ENCODE results near the gene PPIG. TPM values are rescaled to one million over a fixed set of nuclear protein-coding genes. Genes with fewer than 3 reads are reported as not detected.

Gene PPIG
- total and polyA plus RNA-seq, 9 of the 15 experiments (the other 6 are each of a cell fraction or from before 2014, with no cell fraction given): 52.5 to 166 (median 124) TPM

- no peak for TF ChIP-seq BRF2 (IDR thresholded peaks at IDR 0.05; ENCODE audit: borderline replicate concordance, insufficient read depth, insufficient read length)
- no peak for TF ChIP-seq ZNF655 (CRISPR knock-in tag; IDR thresholded peaks at IDR 0.05)
- peak; percentile 78 for TF ChIP-seq EHMT2 (IDR thresholded peaks at IDR 0.05)
- no peak for TF ChIP-seq MTA2 (IDR thresholded peaks at IDR 0.05; ENCODE audit: low read depth)
- peak; percentile 98 to 99 for TF ChIP-seq TRIM24 (IDR thresholded peaks at IDR 0.05)
- TF ChIP-seq ATF3 (IDR thresholded peaks at IDR 0.05): peak; percentile 96
- peak; percentile 94 for TF ChIP-seq ATF3 (CRISPR knock-in tag; conservative IDR thresholded peaks at IDR 0.05)
- no peak for TF ChIP-seq RBM17 (IDR thresholded peaks at IDR 0.05; ENCODE audit: borderline replicate concordance, low read depth, low read length)
- TF ChIP-seq USF2 (CRISPR knock-in tag; IDR thresholded peaks at IDR 0.05): no peak
- TF ChIP-seq ILK (tag; IDR thresholded peaks at IDR 0.05; ENCODE audit: borderline replicate concordance, low read depth): no peak
- no peak for TF ChIP-seq HDGF (IDR thresholded peaks at IDR 0.05)
- no peak for TF ChIP-seq U2AF2 (optimal IDR thresholded peaks at IDR 0.05; ENCODE audit: low read depth, low read length)
- TF ChIP-seq FOXK2 (conservative IDR thresholded peaks at IDR 0.05 in 1 of 2, IDR thresholded peaks at IDR 0.05 in 1 of 2; ENCODE audit: low read depth in 2 of 2): peak; percentile 81 to 89
- peak; percentile 75 to 96 for TF ChIP-seq TBL1XR1 (IDR thresholded peaks at IDR 0.05; ENCODE audit: low read length in 2 of 2)
- no peak for TF ChIP-seq ZNF23 (CRISPR knock-in tag; IDR thresholded peaks at IDR 0.05)
- TF ChIP-seq ATF7 (IDR thresholded peaks at IDR 0.05): peak; percentile 93
- no peak for TF ChIP-seq ZNF175 (CRISPR knock-in tag; IDR thresholded peaks at IDR 0.05; ENCODE audit: low read depth)
- peak; percentile 95 for TF ChIP-seq ETV1 (tag; conservative IDR thresholded peaks at IDR 0.05; ENCODE audit: low read depth)
- TF ChIP-seq PML (IDR thresholded peaks at IDR 0.05; ENCODE audit: low read length): peak; percentile 82
- no peak for TF ChIP-seq BCL6 (CRISPR knock-in tag; IDR thresholded peaks at IDR 0.05)
- TF ChIP-seq POLR2A (conservative IDR thresholded peaks at IDR 0.05): peak; percentile 93
- TF ChIP-seq ZSCAN29 (IDR thresholded peaks at IDR 0.05): no peak
- peak; percentile 56 for TF ChIP-seq HNRNPLL (IDR thresholded peaks at IDR 0.05; ENCODE audit: low read depth, low read length, poor library complexity, severe bottlenecking)
- no peak for TF ChIP-seq NCOA4 (IDR thresholded peaks at IDR 0.05; ENCODE audit: partially characterized antibody)
- TF ChIP-seq SNRNP70 (optimal IDR thresholded peaks at IDR 0.05; ENCODE audit: low read depth, low read length): no peak
These were observed at the start of gene PPIG (continued) for GRCh38 chr2:169584005-169584877.
